GM19238 (cell line): ENCODE results near the gene CLIP2.
"Not testable (repeated sequence)": the region's sequence is repeated elsewhere in the genome, so short reads cannot be mapped to it uniquely, and the experiment has no call there.

Source experiments
- DNase-seq: peaks from one replicate; pipeline ENCODE4 v3.0.0; 2011; ENCODE audit warnings: low spot score; ENCODE audit not compliant: insufficient read length

The CLIP2 gene

DNA sequence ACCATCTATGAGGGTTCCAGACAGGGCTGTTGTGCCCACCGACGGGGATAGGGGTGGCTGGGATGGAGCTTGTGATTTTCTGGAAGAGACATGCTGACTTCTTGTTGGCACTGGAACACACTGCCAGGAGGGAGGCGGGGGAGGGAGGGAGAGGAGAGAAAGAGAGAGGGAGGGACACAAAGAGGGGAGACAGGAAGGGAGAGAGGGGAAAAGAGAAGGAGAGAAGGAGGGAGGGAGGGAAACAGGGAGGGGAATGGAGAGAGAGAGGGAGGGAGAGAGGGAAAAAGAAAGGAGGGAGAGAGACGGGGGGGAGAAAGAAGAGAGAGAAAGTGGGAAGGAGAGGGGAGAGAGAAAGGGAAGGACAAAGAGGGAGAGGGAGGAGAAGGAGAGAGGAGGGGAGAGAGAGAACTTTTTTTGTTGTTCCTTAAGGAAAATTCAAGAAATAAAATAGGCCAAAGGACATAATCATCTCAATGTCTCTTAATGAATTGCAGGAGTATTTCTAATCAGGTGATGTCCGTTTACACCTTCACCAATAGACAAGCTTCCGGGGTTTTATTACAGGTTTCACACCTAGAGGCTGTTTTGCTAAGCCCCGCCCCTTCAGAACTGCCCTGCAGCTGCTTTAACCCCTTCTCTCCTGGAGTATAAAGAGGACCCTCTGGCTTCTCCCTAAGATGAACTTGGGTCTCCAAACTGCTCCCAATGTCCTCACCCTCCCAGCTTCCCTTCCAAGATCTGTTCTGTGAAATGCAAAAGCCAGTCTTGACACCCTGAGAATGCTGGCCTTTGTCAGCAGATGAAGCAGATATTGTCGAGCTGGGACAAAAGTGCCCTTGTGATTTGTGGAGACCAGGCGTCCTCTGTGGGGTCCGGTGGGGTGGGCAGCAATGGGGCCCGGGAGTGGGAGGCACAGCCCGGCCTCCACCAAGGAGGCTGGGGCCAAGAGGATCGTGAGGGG is 82.5 kb downstream of the CLIP2 start:
- peak; percentile 32 for DNase-seq

GRCh38 chr7:74372511-74373111 is 83.4 kb downstream of the CLIP2 start:
- no peak for DNase-seq

GRCh38 chr7:74373536-74373935 is 84.3 kb downstream of the CLIP2 start:
- DNase-seq: no peak

GRCh38 chr7:74375726-74376220 is 86.6 kb downstream of the CLIP2 start:
- no peak for DNase-seq

DNA sequence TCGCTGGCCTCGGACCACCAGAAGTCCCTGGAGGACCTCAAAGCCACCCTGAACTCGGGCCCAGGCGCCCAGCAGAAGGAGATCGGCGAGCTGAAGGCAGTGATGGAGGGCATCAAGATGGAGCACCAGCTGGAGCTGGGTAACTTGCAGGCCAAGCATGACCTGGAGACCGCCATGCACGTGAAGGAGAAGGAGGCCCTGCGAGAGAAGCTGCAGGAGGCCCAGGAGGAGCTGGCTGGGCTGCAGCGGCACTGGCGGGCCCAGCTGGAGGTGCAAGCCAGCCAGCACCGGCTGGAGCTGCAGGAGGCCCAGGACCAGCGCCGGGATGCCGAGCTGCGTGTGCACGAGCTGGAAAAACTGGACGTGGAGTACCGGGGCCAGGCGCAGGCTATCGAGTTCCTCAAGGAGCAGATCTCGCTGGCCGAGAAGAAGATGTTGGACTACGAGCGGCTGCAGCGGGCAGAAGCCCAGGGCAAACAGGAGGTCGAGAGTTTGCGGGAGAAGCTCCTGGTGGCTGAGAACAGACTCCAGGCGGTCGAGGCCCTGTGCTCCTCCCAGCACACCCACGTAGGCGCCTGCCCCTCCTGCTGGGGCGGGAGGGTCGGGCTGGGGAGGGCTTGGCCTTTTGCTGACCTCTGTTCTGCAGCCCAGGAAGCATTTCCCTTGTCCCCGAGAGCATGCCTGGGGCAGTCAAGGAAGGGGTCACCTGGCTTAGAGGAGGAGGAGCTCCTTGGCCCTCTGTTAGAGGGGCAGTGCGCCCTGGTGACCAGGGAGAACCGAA is 87.2 kb downstream of the CLIP2 start:
- DNase-seq: no peak

- no peak for DNase-seq
Observed at GRCh38 chr7:74379938-74380337, 90.7 kb downstream of the CLIP2 start.

GRCh38 chr7:74380720-74381119 is 91.5 kb downstream of the CLIP2 start:
- DNase-seq: no peak

DNA sequence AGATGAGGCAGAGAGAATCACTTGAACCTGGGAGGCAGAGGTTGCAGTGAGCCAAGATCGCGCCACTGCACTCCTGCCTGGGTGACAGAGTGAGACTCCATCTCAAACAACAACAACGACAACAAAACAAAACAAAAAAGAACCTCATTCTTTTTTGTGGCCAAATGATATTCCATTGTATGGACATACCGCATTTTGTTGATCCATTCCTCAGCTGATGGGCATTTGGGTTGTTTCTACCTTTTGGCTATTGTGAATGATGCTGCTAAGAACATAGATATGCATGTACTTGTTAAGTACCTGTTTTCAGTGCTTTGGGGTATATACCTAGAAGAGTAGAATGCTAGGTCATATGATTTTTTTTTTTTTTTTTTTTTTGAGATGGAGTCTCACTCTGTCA is 94.9 kb downstream of the CLIP2 start:
- not testable (repeated sequence) for DNase-seq

DNA sequence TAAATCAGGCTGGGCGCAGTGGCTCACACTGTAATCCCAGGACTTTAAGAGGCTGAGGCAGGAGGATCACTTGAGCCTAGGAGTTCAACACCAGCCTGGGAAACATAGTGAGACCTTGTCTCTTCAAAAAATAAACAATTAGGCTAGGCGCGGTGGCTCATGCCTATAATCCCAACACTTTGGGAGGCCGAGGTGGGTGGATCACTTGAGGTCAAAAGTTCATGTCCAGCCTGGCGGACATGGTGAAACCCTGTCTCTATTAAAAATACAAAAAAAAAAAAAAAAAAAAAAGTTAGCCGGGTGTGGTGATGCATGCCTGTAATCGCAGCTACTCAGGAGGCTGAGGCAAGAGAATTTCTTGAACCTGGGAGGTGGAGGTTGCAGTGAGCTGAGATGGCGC is 95.6 kb downstream of the CLIP2 start:
- not testable (repeated sequence) for DNase-seq

GRCh38 chr7:74387606-74388005 is 98.4 kb downstream of the CLIP2 start:
- DNase-seq: no peak

- no peak for DNase-seq
Observed at GRCh38 chr7:74388880-74389415, 99.7 kb downstream of the CLIP2 start.

DNA sequence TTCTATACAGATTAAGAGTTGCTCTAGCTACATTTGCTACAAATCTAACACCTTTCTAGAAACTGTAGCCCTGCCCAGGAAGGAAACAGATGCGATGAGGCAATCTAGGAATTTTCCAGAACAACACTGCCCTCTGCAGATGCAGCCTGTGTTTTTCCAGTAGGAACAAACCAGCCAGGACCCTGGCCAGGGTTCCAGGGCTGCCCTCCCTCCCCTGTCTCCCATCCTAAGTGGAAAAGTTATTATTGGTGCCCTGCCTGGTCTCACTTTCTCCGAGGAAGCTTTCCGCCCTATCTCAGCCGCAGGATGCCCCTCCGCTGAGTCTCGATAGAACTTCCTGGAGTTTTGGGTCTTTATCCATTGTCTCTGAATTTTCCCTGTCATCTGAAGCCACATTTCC is 104.5 kb downstream of the CLIP2 start:
- DNase-seq: not testable (repeated sequence)

GRCh38 chr7:74394601-74395000 is 105.4 kb downstream of the CLIP2 start:
- DNase-seq: not testable (repeated sequence)

DNA sequence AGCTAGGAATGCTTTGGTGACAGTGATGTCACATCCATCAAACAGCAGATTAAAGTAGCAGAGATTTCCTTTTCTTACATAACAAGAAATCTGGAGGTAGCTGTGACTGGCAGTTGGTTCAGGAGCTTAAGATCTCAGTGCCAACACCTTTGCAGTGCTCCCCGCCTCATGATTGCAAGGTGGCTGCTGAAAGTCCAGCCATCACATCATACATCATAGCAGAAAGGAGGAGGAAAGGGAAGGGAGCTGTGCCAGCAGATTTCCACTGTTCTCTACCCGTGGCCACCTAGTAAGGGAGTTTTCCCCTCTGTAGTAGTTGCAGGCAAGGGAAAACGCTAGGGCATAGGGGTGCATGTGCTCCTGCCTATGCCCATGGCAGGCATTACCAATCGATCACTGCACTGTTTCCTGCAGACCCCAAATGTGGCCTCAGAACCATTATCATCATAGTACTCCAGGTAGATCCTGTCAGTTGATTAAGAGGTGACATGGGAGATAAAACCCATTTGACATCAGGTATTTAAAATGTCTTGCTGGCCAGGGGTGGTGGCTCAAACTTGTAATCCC is 106.6 kb downstream of the CLIP2 start:
- DNase-seq: no peak

- DNase-seq: no peak
Observed at GRCh38 chr7:74396993-74397392, 107.8 kb downstream of the CLIP2 start.

DNA sequence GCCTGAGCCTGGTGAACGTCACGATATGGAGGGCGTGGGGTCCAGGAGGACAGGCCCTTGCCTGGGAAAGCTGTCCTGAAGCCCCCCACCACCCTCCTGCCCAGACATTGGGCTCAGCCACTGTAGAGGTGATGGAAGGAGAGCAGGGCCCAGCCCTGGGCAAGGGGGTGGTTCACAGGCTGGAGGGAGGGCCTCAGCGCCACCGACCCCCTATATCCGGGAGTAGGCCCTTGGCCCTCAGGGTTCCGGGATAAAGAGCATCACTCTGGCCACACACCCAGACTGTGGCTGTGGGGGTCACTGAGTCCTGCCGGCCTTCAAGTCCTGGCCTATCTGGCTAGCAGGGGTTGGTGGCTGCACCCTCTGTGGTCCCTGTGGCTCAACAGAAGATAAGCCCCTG is 109.2 kb downstream of the CLIP2 start:
- DNase-seq: no peak

DNA sequence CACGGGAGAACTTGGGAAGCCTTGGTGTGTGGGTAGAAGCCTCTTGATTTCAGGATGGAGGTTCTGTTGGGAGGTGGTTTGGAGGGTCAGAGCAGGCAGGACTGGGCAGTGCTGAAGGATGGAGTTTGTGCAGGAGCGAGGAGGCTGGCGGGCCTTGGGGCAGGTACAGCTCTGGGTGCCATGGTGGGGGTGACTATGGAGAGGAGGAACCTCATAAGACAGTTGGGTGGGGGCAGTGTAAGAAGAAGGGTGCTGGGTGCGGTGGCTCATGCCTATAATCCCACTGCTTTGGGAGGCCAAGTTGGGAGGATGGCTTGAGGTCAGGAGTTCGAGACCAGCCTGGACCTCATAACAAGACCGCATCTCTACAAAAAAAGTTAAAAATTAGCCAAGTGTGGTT is 109.8 kb downstream of the CLIP2 start:
- no peak for DNase-seq

- DNase-seq: no peak
Observed at GRCh38 chr7:74400420-74401136, 111.4 kb downstream of the CLIP2 start.

DNA sequence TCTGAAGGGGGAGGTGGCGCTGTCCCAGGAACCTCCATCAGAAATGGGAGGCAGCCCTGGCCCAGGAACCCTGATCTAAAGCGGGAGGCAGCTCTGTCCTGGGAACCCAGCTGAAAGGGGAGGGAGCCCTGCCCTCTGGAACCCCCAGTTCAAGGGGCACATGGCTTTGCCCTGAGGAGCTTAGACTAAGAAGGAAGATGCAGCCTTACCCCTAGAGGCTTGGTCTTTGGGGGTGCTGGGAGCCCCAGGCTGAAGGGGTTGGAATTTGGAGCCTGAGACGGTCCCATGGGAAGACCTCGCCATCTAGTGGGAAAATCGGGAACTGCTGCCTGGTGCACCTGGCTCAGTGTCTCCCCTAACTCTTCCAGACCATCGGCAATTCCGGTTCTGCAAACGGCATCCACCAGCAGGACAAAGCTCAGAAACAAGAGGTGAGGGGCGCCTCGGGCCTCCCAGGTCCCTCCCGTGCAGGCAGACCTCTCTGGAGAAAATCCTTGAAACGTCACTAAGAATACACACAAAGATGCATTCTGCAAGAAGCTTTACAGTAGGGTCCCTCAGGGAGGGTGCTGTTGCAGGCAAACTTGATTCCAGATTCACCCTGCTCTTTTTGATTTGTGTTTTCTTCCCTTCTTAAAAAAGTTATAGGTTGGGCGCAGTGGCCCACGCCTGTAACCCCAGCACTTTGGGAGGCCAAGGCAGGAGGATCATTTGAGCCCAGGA is 112.1 kb downstream of the CLIP2 start:
- peak; percentile 72 for DNase-seq

- DNase-seq: not testable (repeated sequence)
Observed at GRCh38 chr7:74402668-74403067, 113.5 kb downstream of the CLIP2 start.
